Neural cell (in vitro differentiated cells): ENCODE data around the gene OR2H2.

ENCODE experiments used
- EP300 ChIP-seq: fragments of 450-650 bp; conservative IDR thresholded peaks from 2 replicates; pipeline ENCODE4 v1.6.1; 2014; ENCODE audit warnings: antibody characterized with exemption, mild to moderate bottlenecking, moderate library complexity; ENCODE audit not compliant: poor library complexity, severe bottlenecking
- EZH2 ChIP-seq: fragments of 200-600, 300-800 bp; shearing (Covaris generic), sonication (generic); IDR thresholded peaks from 2 replicates; pipeline ENCODE4 v1.6.1; 2014; ENCODE audit warnings: antibody characterized with exemption, low read length, borderline replicate concordance, mild to moderate bottlenecking; ENCODE audit not compliant: insufficient read depth, poor library complexity, severe bottlenecking
- POLR2AphosphoS5 ChIP-seq: IDR thresholded peaks from 2 replicates; pipeline ENCODE4 v1.6.1; 2012
- RAD21 ChIP-seq: fragments of 450-650 bp; conservative IDR thresholded peaks from 2 replicates; pipeline ENCODE4 v1.6.1; 2014; ENCODE audit warnings: antibody characterized with exemption, mild to moderate bottlenecking, moderate library complexity
- TF ChIP-seq, protein P1 (sequence below): fragments of 450-650 bp; IDR thresholded peaks from 2 replicates; pipeline ENCODE4 v1.5.1; 2014; ENCODE audit warnings: antibody characterized with exemption, mild to moderate bottlenecking, moderate library complexity; ENCODE audit not compliant: poor library complexity, severe bottlenecking

DNA sequence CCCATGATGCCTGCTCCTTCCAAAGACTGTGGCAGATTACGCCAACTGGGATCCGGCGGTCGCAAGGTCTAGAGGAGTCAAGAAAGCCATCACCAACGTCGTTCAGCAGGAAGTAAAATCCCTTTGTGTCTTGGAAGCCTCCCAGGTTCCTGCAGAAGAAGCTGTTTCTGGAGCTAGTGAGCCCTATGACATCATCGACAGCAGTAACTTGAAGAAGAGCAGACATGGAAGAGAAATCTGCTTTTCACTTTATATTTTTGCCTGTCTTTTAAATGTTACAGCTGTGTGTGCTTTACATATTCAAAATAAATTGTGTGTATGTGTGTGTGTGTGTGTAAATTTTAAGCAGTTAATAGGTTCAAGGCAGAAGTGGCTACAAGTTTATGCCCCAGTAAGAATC, 7.4 kb upstream of the OR2H2 start:
- TF ChIP-seq, protein P1, sequence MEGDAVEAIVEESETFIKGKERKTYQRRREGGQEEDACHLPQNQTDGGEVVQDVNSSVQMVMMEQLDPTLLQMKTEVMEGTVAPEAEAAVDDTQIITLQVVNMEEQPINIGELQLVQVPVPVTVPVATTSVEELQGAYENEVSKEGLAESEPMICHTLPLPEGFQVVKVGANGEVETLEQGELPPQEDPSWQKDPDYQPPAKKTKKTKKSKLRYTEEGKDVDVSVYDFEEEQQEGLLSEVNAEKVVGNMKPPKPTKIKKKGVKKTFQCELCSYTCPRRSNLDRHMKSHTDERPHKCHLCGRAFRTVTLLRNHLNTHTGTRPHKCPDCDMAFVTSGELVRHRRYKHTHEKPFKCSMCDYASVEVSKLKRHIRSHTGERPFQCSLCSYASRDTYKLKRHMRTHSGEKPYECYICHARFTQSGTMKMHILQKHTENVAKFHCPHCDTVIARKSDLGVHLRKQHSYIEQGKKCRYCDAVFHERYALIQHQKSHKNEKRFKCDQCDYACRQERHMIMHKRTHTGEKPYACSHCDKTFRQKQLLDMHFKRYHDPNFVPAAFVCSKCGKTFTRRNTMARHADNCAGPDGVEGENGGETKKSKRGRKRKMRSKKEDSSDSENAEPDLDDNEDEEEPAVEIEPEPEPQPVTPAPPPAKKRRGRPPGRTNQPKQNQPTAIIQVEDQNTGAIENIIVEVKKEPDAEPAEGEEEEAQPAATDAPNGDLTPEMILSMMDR, result no peak
- no peak for TF ChIP-seq EZH2
- TF ChIP-seq EP300, result no peak
- no peak for TF ChIP-seq RAD21
- TF ChIP-seq POLR2AphosphoS5, result no peak
